Left renal cortex interstitium (tissue), 4 donors: ENCODE results near the gene CEP95. TPM values are rescaled to one million over a fixed set of nuclear protein-coding genes. Genes with fewer than 3 reads are reported as not detected.
"Not testable (repeated sequence)": the region's sequence is repeated elsewhere in the genome, so short reads cannot be mapped to it uniquely, and the experiment has no call there.

ENCODE experiments used
- DNase-seq, 4 donors: peaks; one replicate each; pipeline ENCODE4 v3.0.0-alpha.2; 2013; ENCODE audit warnings: low read depth in 4 of 4, low spot score in 2 of 4, missing footprints in 1 of 4
- polyA plus RNA-seq, 4 donors: library from polyadenylated mRNA; unstranded; fragments of 120-200 nt; gene quantifications; one replicate each; pipeline ENCODE4 v1.2.1, GENCODE V29; 2013; ENCODE audit not compliant: insufficient read length in 4 of 4

Gene CEP95
- polyA plus RNA-seq, 4 donors: 75.1 to 191 (median 121) TPM

GRCh38 chr17:64555281-64555680, 48.5 kb downstream of the CEP95 start:
- no peak for DNase-seq

GRCh38 chr17:64564098-64564497, 57.3 kb downstream of the CEP95 start:
- no peak for DNase-seq

- no peak for DNase-seq
Measured at GRCh38 chr17:64565563-64565962, 58.8 kb downstream of the CEP95 start.

- no peak for DNase-seq
Measured at GRCh38 chr17:64571746-64572145, 65.0 kb downstream of the CEP95 start.

- DNase-seq: no peak
Measured at GRCh38 chr17:64572682-64573154, 65.9 kb downstream of the CEP95 start.

GRCh38 chr17:64573214-64573613, 66.4 kb downstream of the CEP95 start:
- DNase-seq: no peak

GRCh38 chr17:64574646-64575045, 67.9 kb downstream of the CEP95 start:
- DNase-seq: no peak

- DNase-seq: no peak
Measured at GRCh38 chr17:64575431-64575830, 68.7 kb downstream of the CEP95 start.

GRCh38 chr17:64577025-64577424, 70.2 kb downstream of the CEP95 start:
- DNase-seq: not testable (repeated sequence)

GRCh38 chr17:64579917-64580316, 73.1 kb downstream of the CEP95 start:
- no peak for DNase-seq

- no peak for DNase-seq
Measured at GRCh38 chr17:64580384-64581315, 73.9 kb downstream of the CEP95 start.

- no peak for DNase-seq
Measured at GRCh38 chr17:64583038-64583437, 76.3 kb downstream of the CEP95 start.

GRCh38 chr17:64585146-64585545, 78.4 kb downstream of the CEP95 start:
- no peak for DNase-seq

Other genes starting within 250 kb of the CEP95 start
- 10 to 100 TPM; 23.7 to 27.1 (median 25.8) TPM for gene TEX2, start 243.7 kb upstream of the CEP95 start, polyA plus RNA-seq
- 100 to 1,000 TPM in 2 of 4 donors, 10 to 100 TPM in 2; 87.7 to 129 (median 98.6) TPM for gene PECAM1, start 116.1 kb upstream of the CEP95 start, polyA plus RNA-seq
- gene MILR1, start 57.9 kb upstream of the CEP95 start, polyA plus RNA-seq: 1 to 10 TPM; 1.6 to 2.6 (median 2.2) TPM
- 10 to 100 TPM; 19.8 to 56.0 (median 36.4) TPM for gene POLG2, start 9.9 kb upstream of the CEP95 start, polyA plus RNA-seq
- gene DDX5, start 688 bp upstream of the CEP95 start, polyA plus RNA-seq: 100 to 1,000 TPM; 721 to 857 (median 802) TPM
- 10 to 100 TPM; 32.2 to 36.7 (median 35.1) TPM for gene SMURF2, start 155.3 kb downstream of the CEP95 start, polyA plus RNA-seq